ENCODE measurements around the gene AGPAT3.

DNA sequence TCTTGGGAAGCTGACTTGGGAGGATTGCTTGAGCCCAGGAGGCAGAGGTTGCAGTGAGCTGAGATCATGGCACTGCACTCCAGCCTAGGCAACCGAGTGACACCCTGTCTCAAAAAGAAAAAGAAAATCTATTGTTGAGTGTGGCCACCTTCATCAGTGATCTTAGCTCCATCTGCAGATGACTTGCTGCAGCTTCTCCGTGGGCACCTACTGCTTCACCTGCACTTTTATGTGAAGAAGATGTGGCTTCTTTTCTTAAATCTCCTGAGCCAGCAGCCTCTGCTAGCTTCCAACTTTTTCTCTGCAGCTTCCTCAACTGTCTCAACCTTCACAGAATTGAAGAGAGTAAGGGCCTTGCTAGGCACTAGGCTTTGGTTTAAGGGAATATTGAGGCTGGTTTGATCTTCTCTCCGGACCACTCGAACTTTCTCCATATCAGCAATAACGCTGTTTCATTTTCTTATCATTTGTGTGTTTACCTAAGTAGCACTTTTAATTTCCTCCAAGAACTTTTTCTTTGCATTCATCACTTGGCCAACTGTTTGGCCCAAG is 28.0 kb downstream of the AGPAT3 start:
- TF ChIP-seq, protein P1, sequence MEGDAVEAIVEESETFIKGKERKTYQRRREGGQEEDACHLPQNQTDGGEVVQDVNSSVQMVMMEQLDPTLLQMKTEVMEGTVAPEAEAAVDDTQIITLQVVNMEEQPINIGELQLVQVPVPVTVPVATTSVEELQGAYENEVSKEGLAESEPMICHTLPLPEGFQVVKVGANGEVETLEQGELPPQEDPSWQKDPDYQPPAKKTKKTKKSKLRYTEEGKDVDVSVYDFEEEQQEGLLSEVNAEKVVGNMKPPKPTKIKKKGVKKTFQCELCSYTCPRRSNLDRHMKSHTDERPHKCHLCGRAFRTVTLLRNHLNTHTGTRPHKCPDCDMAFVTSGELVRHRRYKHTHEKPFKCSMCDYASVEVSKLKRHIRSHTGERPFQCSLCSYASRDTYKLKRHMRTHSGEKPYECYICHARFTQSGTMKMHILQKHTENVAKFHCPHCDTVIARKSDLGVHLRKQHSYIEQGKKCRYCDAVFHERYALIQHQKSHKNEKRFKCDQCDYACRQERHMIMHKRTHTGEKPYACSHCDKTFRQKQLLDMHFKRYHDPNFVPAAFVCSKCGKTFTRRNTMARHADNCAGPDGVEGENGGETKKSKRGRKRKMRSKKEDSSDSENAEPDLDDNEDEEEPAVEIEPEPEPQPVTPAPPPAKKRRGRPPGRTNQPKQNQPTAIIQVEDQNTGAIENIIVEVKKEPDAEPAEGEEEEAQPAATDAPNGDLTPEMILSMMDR (IDR thresholded peaks at IDR 0.05), result no peak
- TF ChIP-seq EZH2 (IDR thresholded peaks at IDR 0.05), result no peak
